ENCODE results near the gene POLE. TPM values are rescaled to one million over a fixed set of nuclear protein-coding genes. Genes with fewer than 3 reads are reported as not detected.

POLE gene
- total RNA-seq, 1 experiment from 2014 or later: 13.2 TPM

DNA sequence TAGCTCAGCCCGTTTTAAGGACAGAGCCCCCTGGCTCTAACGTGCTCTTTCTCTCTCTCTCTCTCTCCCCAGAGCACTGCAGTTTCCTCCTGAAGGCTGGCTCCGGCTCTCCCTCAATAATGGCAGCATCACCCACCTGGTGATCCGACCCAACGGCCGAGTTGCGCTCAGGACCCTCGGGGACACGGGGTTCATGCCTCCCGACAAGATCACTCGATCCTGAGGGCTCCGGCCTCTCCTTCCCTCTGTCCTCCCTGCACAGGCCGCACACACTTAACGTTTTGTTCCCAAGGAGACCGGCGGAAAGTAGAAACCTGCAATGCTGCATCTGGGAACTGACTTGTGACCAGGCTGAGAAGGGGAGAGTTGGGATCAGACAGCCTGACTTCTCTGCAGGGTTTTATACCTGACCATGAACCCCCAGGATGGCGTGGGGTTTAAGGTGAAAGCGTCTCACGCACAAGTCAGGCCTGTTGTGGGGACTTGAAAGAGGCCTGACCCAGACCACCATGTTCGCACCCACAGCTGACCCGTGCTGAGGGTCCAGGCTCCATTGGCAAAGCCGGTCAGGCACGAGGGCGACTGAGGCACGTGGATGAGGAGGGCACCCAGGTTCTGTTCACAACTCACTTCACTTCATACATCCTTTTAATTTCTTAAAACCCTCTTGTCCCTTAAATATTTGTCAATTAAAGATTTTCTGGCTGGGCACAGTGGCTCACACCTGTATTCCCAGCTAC, 33.6 kb upstream of the POLE start:
- in situ Hi-C loops (cut with HindIII; ENCODE audit: low pct_unique_long_range_greater_than_20kb, low sequenced_read_pairs): no loop called here
- no peak for DNase-seq (ENCODE audit: low read depth, low spot score)

DNA sequence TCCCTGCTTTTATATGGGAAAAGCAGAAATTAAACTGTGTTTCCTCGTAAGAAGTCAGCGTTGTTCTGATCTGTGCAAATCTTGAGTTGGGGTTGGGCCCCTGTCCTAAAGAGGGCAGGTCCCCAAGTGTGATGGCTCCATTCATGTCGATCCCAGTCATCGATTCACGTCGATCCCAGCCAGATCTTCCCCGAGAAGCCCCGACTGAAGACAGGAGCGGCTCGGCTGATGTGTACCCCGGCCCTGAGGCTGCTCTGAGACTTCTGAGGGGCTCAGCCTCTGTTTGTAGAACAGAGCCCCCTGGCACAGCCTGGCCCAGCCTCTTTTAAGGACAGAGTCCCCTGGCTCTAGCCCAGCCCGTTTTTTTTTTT, 32.8 kb upstream of the POLE start:
- DNase-seq (ENCODE audit: low read depth, low spot score): no peak
- in situ Hi-C loops (cut with HindIII; ENCODE audit: low pct_unique_long_range_greater_than_20kb, low sequenced_read_pairs): no loop called here

DNA sequence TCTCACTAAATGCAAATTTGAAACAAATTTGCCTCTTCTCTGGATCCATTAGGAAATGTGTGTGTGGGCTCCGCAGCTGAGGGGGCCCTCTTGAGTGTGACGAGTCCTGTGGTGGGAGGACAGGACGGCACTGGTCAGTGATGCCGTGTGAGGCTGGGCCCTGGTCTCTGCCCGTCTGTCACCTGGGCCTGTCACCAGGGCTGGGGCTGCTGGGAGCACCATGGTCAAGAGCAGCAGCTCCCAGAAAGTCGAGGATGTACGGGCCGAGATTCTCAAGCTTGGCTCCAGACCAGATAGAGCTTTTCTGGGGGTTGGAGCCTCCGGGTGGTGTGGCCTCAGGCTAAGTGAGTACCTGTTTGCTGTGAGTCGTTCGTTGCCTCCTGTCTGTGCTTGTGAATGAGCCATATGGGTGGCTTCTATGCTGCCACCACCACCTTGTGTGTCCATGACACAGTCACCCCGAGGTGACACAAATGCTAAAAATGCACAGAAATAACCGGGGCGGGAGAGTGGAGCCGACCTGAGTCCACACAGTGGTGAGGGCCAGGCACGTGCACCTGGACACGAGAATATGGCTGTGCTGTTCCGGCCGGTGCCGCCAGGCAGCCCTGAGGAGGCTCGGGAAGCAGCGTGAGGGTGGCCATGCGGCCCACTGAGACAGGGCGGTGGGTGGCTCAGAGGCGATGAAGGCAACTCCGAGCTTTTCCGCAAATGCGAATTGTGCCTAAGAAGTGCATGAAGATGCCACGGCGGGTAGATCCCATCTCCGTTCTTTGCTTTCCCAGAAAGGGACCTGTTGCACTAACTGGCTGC, 32.2 kb upstream of the POLE start:
- no peak for DNase-seq (ENCODE audit: low read depth, low spot score)
- in situ Hi-C loops (cut with HindIII; ENCODE audit: low pct_unique_long_range_greater_than_20kb, low sequenced_read_pairs): no loop called here

DNA sequence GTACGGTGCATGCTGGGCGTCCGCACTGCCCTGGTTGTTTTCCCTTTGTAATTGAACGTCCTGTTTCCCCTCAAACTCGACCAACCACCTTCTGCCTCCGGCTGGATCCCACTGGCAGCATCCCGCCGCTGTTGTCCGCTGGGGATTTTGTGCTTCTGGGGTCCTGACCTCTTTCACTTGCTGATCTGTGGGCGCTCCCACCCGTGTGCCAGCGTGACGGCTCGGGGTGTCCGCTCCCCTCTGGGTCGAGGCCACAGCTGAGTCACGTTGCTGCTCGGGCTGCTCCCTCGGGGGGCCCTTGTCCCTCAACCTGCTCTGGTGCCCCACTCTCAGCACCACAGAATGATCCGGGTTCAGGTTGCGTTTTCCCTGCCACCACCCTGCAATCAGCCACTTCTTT, 31.5 kb upstream of the POLE start:
- in situ Hi-C loops (cut with HindIII; ENCODE audit: low pct_unique_long_range_greater_than_20kb, low sequenced_read_pairs): no loop called here
- DNase-seq (ENCODE audit: low read depth, low spot score): no peak

DNA sequence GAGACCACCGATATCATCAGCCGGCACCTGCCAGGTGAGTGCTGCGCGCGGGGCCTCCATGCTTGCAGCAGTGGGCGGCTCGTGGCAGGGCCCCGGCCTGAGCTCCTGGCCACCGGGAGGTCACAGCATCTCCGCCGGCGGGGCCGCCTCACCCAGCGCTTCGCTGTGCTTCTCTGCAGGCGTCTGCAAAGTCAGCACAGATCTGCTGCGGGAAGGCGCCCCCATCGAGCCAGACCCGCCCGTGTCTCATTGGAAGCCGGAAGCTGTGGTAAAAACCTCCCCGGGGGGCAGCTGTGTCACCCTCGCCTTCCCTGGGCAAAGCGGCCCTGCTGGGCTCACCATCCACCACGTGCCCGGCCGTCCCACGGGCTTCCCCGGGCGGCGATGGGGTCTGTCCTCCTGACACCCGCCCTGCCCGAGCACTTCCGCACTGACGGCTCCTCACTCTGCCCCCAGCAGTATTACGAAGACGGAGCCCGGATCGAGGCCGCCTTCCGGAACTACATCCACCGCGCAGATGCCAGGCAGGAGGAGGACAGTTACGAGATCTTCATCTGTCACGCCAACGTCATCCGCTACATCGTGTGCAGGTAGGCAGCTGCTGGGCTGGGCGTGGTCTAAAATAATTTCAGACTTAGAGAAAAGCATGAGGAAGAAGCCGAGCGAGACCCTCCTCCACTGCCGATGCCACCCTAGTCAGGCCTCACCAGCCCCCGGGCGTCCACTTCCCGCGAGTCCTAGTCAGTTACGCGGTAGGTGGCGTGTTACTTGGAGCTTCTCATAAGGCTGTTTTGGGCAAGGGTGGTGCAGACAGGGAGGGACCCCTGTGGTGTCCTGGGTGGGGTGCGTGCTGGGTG, 30.6 kb upstream of the POLE start:
- in situ Hi-C loops (cut with HindIII; ENCODE audit: low pct_unique_long_range_greater_than_20kb, low sequenced_read_pairs): no loop called here
- no peak for DNase-seq (ENCODE audit: low read depth, low spot score)

DNA sequence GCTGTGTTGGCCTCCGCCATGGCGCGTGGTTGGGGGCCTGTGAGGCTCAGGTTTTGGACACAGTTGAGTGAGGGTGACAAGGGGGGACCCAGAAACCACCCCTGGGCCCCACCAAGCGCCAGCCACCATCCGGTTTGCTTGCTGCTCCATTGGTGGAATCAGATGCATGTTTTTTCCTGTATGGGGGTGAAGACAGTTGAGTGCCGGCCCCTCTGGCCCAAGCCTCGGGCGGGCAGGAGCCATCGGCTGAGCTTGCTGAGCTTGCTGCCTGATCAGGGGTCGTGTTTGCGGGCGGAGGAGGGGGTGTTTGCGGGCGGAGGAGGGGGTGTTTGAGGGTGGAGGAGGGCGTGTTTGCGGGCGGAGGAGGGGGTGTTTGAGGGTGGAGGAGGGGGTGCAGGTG, 29.9 kb upstream of the POLE start:
- no peak for DNase-seq (ENCODE audit: low read depth, low spot score)
- in situ Hi-C loops (cut with HindIII; ENCODE audit: low pct_unique_long_range_greater_than_20kb, low sequenced_read_pairs): no loop called here

DNA sequence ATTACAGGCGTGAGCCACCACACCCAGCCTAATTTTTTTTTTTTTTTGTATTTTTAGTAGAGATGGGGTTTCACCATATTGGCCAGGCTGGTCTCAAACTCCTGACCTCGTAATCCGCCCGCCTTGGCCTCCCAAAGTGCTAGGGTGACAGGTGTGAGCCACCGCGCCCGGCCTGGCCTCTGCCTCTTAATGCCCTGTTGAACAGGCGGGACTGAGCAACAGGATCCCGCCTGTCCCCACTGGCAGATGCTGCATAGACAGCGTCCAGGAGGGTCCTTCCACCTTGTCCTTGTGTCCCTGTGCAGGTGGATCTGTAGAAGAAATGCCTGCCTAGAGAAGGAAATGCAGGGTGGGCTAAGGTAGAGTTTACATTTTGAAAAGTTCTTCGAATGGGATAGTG, 29.2 kb upstream of the POLE start:
- no peak for DNase-seq (ENCODE audit: low read depth, low spot score)
- in situ Hi-C loops (cut with HindIII; ENCODE audit: low pct_unique_long_range_greater_than_20kb, low sequenced_read_pairs): no loop called here

DNA sequence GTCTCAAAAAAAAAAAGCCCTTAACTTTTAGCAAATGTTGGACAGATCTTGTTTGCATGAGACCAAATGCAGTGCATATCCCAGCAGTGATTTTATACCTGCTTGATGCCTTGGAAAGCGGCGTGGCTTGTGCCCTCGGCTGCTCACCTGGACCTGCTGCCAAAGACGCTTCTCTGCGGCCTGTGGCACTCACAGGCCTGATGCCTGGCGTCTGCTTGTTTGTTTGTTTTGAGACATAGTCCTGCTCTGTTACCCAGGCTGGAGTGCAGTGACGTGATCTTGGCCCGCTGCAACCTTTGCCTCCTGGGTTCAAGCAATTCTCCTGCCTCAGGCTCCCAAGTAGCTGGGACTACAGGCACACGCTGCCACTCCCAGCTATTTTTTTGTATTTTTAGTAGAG, 28.7 kb upstream of the POLE start:
- in situ Hi-C loops (cut with HindIII; ENCODE audit: low pct_unique_long_range_greater_than_20kb, low sequenced_read_pairs): no loop called here
- no peak for DNase-seq (ENCODE audit: low read depth, low spot score)

DNA sequence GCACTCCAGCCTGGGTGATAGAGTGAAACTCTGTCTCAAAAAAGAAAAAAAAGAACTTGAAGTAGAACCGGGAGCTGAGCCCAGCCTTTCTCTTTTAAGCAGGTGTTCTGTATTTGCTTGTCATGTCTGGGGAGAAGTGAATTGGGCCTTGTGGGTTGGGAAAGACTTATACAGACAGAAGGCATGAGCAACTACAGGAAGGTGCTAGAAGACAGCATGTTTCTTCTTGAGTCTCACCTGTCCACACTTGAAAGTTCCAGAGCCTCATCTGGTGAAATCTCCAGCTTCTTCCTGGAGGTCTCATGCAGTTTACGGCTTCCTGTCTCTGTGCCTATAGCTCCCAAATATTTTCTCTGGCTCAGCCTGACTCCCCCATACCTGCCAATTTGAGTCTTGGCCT, 26.0 kb upstream of the POLE start:
- no peak for DNase-seq (ENCODE audit: low read depth, low spot score)
- in situ Hi-C loops (cut with HindIII; ENCODE audit: low pct_unique_long_range_greater_than_20kb, low sequenced_read_pairs): no loop called here

DNA sequence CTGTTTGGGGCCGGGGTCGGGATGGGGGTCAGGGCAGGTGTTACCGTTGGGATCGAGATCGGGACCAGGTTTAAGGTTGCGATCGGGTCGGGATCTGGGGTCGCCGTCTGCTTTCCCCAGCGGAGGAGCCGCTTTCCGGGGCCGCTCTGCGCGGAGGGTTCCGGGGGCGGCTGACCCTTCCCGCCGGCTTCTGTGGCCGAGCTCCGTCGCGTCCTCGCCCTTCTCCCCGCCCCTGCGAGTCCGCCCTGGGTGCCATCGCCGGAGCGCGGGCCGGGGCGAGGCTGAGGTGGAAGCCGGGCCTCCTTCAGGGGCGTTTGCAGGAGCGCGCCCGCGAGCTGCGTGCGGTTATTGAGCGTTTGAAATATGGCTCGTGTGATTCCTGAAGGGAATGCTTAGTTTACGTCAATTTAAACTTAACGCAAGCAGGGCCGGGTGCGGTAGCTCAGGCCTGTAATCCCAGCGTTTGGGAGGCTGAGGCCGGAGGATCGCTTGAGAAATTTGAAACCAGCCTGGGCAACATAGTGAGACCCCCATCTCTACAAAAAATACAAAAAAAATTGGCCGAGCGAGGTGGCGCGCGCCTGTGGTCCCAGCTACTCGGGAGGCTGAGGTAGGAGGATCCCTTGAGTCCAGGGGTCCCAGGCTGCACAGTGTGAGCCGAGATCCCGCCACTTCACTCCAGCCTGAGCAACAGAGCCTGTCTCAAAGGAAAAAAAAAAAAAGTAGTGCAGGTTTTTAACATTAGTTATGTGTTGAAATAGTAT, 24.1 kb upstream of the POLE start:
- in situ Hi-C loops (cut with HindIII; ENCODE audit: low pct_unique_long_range_greater_than_20kb, low sequenced_read_pairs): no loop called here
- DNase-seq (ENCODE audit: low read depth, low spot score): no peak

DNA sequence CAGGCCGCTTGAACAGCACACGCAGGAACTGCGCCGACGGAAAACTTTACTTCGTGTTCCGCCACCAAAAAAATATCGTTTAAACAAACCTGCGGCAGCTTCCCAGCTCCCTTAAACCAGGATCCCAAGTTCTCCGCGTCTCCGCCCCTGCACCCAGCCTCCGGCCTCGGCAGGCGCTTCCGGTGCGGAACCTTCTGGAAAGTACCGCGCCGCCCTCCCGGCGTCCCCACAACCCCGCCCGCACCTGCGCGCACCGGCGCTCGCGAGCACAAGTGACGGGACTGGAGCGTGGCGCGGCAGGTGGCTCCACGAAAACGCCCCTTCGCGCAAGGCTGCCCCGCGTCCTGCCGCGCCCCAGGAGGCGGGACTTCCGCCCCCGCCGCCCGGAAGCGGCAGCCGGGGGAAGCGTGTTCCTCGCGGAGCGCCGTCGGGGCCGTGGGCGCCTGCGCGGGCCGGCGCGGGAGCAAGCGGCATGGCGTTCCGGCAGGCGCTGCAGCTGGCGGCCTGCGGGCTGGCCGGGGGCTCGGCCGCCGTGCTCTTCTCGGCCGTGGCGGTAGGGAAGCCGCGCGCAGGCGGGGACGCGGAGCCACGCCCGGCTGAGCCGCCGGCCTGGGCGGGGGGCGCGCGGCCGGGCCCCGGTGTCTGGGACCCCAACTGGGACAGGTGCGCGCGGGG, 23.4 kb upstream of the POLE start, which contains the start of gene PGAM5:
TSS of gene PGAM5 (plus strand) at position 438 of the 675 bp plus-strand sequence. CDS start at position 473, 35 bp downstream.
- in situ Hi-C loops (cut with HindIII; ENCODE audit: low pct_unique_long_range_greater_than_20kb, low sequenced_read_pairs): no loop called here
- peak; percentile 77 for DNase-seq (ENCODE audit: low read depth, low spot score)

DNA sequence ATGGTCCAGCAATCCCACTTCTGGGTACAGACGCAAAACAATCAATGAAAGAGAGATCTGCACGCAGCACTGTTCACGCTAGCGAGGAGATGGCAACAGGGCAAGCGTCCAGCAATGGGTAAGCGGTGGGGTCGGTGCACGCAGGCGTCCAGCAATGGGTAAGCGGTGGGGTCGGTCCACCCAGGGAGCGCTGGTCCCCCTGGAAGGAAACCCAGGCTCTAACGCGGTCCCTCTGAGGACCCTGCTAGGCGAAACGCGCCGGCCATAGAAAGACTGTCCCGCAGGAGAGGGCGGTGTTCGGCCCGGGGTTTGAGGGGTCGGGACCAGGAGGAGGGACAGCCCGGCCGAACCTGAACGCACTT, 22.9 kb upstream of the POLE start:
- DNase-seq (ENCODE audit: low read depth, low spot score): no peak
- in situ Hi-C loops (cut with HindIII; ENCODE audit: low pct_unique_long_range_greater_than_20kb, low sequenced_read_pairs): no loop called here

DNA sequence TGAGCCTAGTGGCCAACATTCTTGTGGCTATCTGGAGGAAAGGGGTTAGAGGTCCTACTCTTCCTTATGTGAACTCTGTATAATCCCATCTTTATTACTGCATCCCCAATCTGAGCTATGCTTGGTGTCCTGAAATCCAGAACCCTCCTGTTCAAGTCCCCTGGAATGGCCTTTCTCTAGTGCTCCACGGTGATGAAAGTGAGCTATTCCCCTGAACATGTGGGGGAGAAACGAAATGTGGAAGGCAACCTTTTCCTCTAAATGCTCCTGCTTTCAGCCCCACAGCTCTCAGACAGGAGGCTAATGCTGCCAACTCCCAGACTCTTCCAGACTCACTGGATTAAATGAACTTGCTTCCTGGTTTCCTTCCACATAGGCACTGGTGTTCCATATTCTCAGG, 21.0 kb upstream of the POLE start:
- no peak for DNase-seq (ENCODE audit: low read depth, low spot score)
- in situ Hi-C loops (cut with HindIII; ENCODE audit: low pct_unique_long_range_greater_than_20kb, low sequenced_read_pairs): no loop called here

DNA sequence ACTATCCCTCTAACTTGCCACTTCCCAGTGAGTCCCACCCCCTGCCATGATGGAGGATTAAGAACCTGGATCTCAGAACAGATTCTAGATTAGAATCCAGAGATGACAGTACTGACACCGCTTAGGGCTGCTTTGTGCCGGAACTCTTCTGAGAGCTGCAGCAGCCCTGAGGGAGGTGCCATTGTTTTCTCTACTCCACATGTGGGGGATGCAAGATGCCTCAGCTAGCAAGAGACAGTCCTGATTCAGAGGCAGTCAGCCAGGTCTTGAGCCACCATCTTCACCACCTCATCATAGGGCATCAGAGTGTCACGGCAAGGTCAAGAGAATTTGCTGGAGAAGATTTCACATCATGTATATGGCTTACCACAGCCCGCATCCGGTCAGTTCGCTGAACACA, 20.1 kb upstream of the POLE start:
- DNase-seq (ENCODE audit: low read depth, low spot score): no peak
- in situ Hi-C loops (cut with HindIII; ENCODE audit: low pct_unique_long_range_greater_than_20kb, low sequenced_read_pairs): no loop called here

DNA sequence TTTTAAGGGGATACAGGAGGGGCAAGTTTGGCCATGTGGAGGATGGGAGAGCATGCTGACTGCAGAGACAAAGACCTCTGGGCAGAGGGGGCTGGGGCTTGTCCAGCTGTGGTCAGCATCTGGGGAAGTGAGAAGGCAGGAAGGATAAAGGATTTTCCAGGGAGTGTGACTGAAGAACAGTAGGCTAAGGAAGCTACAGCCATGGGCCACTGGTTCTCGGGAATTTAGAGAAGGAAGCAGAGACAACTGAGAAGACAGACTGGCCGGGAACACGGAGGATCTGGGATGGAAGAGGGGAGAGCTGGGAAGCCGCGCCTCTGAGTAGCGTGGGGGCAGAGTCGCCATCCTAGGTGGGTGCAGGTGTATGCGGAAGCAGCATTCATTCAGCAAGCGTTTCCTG, 16.5 kb upstream of the POLE start:
- DNase-seq (ENCODE audit: low read depth, low spot score): no peak
- in situ Hi-C loops (cut with HindIII; ENCODE audit: low pct_unique_long_range_greater_than_20kb, low sequenced_read_pairs): no loop called here

DNA sequence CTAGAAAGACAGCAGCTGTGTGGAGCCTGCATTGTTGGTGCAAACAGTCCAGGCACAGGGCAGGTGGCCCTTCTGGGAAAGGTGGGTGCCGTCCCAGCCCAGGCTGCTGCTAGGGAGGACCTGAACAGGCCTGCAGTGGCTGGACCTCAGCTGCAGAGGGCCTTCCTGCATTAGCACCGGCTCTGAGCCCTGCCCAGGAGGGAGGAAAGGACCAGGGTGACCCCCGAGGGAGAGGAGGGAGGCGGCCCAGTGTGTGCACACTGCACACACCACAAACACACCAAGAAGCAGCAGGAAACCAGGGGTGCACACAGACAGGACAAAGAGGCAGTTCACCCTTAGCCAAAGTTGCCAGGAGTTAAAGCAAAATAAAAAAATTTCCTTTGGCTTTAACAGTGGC, 15.5 kb upstream of the POLE start:
- DNase-seq (ENCODE audit: low read depth, low spot score): no peak
- in situ Hi-C loops (cut with HindIII; ENCODE audit: low pct_unique_long_range_greater_than_20kb, low sequenced_read_pairs): no loop called here

DNA sequence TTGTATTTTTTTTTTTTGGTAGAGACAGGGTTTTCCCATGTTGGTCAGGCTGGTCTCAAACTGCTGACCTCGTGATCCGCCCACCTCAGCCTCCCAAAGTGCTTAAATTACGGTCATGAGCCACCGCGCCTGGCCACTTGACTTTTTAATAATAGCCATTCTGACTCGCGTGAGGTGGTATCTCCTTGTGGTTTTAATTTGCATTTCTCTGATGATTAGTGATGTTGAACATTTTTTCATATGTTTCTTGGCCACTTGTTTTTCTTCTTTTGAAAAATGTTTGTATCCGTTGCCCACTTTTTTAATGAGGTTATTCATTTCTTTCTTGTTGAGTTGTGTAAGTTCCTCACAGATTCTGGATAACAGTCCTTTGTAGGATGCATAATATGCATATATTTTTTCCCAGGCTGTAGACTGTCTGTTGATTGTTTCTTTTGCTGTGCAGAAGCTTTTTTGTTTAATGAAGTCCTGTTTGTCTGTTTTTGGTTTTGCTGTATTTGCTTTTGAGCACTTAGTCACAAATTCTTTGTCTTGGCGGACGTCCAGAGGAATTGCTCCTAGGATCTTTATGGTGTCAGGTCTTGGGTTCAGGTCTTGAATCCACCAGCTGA, 13.2 kb upstream of the POLE start:
- DNase-seq (ENCODE audit: low read depth, low spot score): no peak
- in situ Hi-C loops (cut with HindIII; ENCODE audit: low pct_unique_long_range_greater_than_20kb, low sequenced_read_pairs): no loop called here

All from SK-MEL-5 (cell line).